Suprapubic skin (tissue), 3 donors: ENCODE data around the gene GPR161.

ENCODE experiments used
- CTCF ChIP-seq, 2 donors: fragments of 200-600 bp in 1 of 2; fragments of 450-650 bp in 1 of 2; sonication (generic) in 1 of 2; IDR thresholded peaks; one replicate each; pipeline ENCODE4 v1.5.1; 2016 to 2019; ENCODE audit warnings: antibody characterized with exemption in 2 of 2, mild to moderate bottlenecking in 1 of 2, moderate library complexity in 1 of 2
- POLR2AphosphoS5 ChIP-seq, 3 donors: sonication (generic); formaldehyde crosslinking; IDR thresholded peaks; one replicate each; pipeline ENCODE4 v1.6.1; 2017; ENCODE audit warnings: antibody characterized with exemption in 3 of 3

- TF ChIP-seq POLR2AphosphoS5 (IDR thresholded peaks at IDR 0.05): no peak
- no peak for TF ChIP-seq CTCF (IDR thresholded peaks at IDR 0.05)
Observed at GRCh38 chr1:168119750-168120149, 17.0 kb downstream of the GPR161 start.
